Astrocyte of the spinal cord (primary cell): ENCODE results near the gene NTRK1.

ENCODE experiments used
- DNase-seq: peaks from one replicate; pipeline ENCODE4 v3.0.0; 2011; ENCODE audit warnings: low read depth, low spot score
- H3K4me3 ChIP-seq: 2 replicates; pipeline ENCODE4 v1.5.1; 2011; ENCODE audit warnings: low read depth, mild to moderate bottlenecking, low read length, moderate library complexity
- CTCF ChIP-seq: IDR thresholded peaks from 2 replicates; pipeline ENCODE4 v1.5.1; 2012; ENCODE audit warnings: low read depth, mild to moderate bottlenecking, low read length, inconsistent platforms
- in situ Hi-C: cut with HindIII; loops from 2 replicates; pipeline ENCODE4 v1.10.0; 2017; ENCODE audit warnings: low sequenced_read_pairs

NTRK1 gene

GRCh38 chr1:156847591-156848460 is 12.8 kb upstream of the NTRK1 start:
- TF ChIP-seq CTCF = no peak
- DNase-seq = no peak
- in situ Hi-C loops = no loop called here
- no peak overlapping the region for H3K4me3 ChIP-seq

- no peak for TF ChIP-seq CTCF
- in situ Hi-C loops = no loop called here
- no peak overlapping the region for H3K4me3 ChIP-seq
- peak; percentile 20 for DNase-seq
Measured at GRCh38 chr1:156848461-156849150, 12.1 kb upstream of the NTRK1 start.

GRCh38 chr1:156849151-156849496 is 11.5 kb upstream of the NTRK1 start:
- DNase-seq = no peak
- no peak for TF ChIP-seq CTCF
- H3K4me3 ChIP-seq = no peak overlapping the region
- in situ Hi-C loops = no loop called here

- TF ChIP-seq CTCF = no peak
Measured at GRCh38 chr1:156851779-156852417, 8.8 kb upstream of the NTRK1 start.

GRCh38 chr1:156852418-156852874 is 8.2 kb upstream of the NTRK1 start:
- no peak for TF ChIP-seq CTCF
- peak; percentile 32 for DNase-seq
- in situ Hi-C loops = no loop called here
- H3K4me3 ChIP-seq = no peak overlapping the region

More at GRCh38 chr1:156851779-156852417, 8.8 kb upstream of the NTRK1 start:
- no peak overlapping the region for H3K4me3 ChIP-seq
- no peak for DNase-seq
- in situ Hi-C loops = no loop called here

- no peak for TF ChIP-seq CTCF
- DNase-seq = no peak
- H3K4me3 ChIP-seq = no peak overlapping the region
- in situ Hi-C loops = no loop called here
Measured at GRCh38 chr1:156853761-156854160, 6.9 kb upstream of the NTRK1 start.
